OCI-LY1 (cell line): ENCODE results near the gene MAPK8.

Source experiments
- EZH2 ChIP-seq: fragments of 200-600 bp; sonication (generic), shearing (Covaris generic); IDR thresholded peaks from 2 replicates; pipeline ENCODE4 v1.8.0; 2017; ENCODE audit warnings: borderline replicate concordance, mixed run types, mild to moderate bottlenecking, antibody characterized with exemption, low read length, moderate library complexity, mixed read lengths
- TF ChIP-seq, protein P1 (sequence below): fragments of 200-600 bp; sonication (generic), shearing (Covaris generic); IDR thresholded peaks from 2 replicates; pipeline ENCODE4 v1.5.1; 2017; ENCODE audit warnings: mild to moderate bottlenecking, antibody characterized with exemption, low read length, moderate library complexity, mixed read lengths

DNA sequence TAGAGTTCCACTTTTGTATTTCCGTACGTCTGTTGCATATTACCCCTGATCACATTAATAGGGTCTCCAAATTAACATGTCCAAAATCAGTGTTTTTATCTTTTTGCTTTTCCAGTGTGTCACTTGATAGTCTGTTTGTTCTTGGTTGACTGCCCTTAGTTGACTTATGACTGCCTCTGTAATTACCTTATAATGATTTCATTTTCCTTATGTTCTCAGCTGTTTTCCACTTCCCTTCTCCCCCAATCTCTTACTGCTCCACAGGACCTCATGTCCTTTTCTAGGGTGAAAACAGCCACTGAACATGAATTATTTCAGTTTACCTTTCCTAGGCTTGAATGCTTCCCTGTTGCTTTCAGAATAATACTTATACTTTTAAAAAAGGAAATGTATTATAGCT, 54.7 kb downstream of the MAPK8 start:
- TF ChIP-seq, protein P1, sequence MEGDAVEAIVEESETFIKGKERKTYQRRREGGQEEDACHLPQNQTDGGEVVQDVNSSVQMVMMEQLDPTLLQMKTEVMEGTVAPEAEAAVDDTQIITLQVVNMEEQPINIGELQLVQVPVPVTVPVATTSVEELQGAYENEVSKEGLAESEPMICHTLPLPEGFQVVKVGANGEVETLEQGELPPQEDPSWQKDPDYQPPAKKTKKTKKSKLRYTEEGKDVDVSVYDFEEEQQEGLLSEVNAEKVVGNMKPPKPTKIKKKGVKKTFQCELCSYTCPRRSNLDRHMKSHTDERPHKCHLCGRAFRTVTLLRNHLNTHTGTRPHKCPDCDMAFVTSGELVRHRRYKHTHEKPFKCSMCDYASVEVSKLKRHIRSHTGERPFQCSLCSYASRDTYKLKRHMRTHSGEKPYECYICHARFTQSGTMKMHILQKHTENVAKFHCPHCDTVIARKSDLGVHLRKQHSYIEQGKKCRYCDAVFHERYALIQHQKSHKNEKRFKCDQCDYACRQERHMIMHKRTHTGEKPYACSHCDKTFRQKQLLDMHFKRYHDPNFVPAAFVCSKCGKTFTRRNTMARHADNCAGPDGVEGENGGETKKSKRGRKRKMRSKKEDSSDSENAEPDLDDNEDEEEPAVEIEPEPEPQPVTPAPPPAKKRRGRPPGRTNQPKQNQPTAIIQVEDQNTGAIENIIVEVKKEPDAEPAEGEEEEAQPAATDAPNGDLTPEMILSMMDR = no peak
- no peak for TF ChIP-seq EZH2
